Astrocyte of the spinal cord (primary cell): Measurements from ENCODE around the gene RPS21.

ENCODE experiments used
- DNase-seq: peaks from one replicate; pipeline ENCODE4 v3.0.0; 2011; ENCODE audit warnings: low read depth, low spot score
- H3K4me3 ChIP-seq: 2 replicates; pipeline ENCODE4 v1.5.1; 2011; ENCODE audit warnings: low read depth, mild to moderate bottlenecking, low read length, moderate library complexity
- in situ Hi-C: cut with HindIII; loops from 2 replicates; pipeline ENCODE4 v1.10.0; 2017; ENCODE audit warnings: low sequenced_read_pairs
- TF ChIP-seq, protein P1 (sequence below): IDR thresholded peaks from 2 replicates; pipeline ENCODE4 v1.5.1; 2012; ENCODE audit warnings: low read depth, mild to moderate bottlenecking, low read length, inconsistent platforms

RPS21 gene

DNA sequence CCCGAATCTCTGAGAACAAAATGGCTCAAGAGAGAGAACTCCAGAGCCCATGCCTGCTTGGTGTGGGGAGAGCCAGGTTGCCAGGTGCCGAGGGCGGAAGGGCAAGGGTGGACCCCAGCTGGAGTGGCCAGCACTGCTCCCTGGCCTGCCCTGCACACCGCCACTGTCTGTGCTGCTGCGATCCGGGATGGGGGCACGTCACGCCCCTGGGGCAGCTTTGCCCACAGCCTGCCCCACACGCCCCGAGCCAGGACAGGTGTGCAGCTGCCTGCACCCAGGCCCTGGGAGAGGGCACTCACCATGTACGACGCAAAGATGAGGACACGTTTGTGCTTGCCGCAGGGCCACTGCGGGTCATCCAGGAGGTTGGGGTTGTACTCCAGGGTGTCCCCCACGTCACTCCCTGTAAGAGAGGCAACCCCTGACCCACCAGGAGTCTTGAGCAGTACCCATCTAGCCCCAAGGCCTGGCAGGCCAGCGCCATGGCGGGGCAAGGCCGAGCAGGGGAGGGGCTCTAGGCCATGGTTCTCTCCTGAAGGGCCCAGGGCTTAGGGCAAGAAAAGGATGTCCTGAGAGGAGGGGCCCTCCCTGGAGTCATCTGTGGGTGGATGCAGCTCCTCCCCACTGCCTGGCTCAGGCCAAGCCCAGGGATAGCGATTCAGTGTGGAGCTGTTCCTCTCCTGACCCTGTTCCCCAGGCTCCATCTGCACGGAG, 5.9 kb downstream of the RPS21 start:
- TF ChIP-seq, protein P1, sequence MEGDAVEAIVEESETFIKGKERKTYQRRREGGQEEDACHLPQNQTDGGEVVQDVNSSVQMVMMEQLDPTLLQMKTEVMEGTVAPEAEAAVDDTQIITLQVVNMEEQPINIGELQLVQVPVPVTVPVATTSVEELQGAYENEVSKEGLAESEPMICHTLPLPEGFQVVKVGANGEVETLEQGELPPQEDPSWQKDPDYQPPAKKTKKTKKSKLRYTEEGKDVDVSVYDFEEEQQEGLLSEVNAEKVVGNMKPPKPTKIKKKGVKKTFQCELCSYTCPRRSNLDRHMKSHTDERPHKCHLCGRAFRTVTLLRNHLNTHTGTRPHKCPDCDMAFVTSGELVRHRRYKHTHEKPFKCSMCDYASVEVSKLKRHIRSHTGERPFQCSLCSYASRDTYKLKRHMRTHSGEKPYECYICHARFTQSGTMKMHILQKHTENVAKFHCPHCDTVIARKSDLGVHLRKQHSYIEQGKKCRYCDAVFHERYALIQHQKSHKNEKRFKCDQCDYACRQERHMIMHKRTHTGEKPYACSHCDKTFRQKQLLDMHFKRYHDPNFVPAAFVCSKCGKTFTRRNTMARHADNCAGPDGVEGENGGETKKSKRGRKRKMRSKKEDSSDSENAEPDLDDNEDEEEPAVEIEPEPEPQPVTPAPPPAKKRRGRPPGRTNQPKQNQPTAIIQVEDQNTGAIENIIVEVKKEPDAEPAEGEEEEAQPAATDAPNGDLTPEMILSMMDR = no peak
- no peak for DNase-seq
- H3K4me3 ChIP-seq = no peak overlapping the region
- in situ Hi-C loops = no loop called here

DNA sequence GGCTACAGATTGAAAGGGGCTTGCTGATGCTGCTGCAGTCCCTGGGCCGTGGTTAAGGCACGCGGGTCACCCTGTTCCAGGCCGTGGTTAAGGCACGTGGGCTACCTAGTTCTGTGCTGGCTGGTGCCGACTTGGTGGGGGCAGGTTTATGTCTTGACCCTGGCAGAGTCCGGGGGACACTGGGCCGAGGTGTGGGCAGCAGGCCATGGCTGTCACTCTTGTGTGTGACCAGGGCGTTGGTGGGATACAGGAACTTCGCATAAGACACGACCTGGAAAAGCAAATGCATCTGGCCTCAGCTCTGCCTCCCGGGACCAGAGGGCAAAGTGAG, 6.4 kb downstream of the RPS21 start:
- in situ Hi-C loops = no loop called here
- no peak for DNase-seq
- H3K4me3 ChIP-seq = no peak overlapping the region
- TF ChIP-seq, protein P1 = no peak

DNA sequence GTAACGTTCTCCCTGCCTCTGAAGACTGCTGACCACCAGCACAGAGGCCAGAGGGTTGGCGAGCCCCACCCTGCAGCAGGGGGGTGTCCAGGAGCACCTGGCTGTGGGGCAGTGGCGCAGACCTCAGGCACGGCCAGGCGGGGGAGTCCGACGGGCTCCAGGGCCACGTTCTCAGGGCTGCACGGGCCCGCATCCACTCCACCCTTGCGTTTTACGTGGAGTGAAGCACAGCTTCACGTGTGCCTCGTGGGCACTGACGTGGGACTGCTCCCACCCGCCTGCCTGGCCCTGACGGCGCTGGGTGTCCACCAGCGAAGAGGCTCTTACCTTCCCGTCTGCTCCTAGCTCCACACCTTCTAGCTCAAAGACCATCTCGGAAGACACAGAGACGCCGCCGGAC, 6.9 kb downstream of the RPS21 start:
- in situ Hi-C loops = no loop called here
- no peak for DNase-seq
- TF ChIP-seq, protein P1 = no peak
- H3K4me3 ChIP-seq = no peak overlapping the region

DNA sequence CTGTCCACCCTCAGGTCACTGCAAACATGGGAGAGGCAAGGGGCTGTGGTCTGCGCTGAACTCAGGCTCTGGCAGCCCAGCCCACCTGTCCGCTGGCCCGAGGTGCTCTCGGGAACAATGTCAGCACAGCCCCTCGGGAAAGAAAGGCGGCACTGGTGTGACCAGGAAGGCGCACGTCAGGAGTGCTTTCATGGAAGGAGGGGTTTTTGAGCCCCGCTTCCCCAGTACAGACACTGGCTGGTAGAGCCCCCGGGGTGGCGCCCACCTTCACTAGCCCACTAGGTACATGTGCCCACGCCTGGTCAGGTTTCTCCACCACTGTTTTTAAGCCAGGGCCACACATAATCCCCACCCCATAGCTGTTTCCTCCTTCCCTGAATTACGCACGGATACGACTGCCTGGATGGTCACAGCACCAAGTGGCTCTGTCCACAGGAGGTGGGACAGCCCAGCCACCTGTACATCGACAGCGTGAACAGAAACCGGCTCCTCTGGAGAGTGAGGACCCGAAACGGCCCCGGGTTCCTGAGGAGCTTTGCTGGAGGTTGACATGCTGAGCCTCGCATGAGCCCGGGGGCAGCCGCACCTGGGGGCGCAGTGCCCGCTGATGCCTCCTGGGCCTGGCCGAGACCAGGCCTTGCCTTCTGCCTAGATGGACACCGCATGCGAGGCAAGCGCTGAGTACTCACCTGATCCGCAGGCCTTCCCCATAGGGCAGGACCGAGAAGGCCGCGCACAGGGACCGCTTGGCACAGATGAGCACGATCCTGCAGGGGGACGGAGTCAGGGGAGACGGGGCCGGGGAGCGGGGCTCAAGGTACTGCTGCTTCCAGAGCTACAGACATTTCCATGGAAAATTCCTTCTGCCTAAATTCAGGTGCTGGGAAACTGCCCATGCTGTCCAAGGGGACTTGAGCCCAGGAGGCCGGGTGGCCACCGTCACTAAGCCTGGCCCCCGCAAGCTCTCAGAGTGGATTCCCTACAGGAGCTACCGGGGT, 7.6 kb downstream of the RPS21 start:
- no peak overlapping the region for H3K4me3 ChIP-seq
- in situ Hi-C loops = no loop called here
- TF ChIP-seq, protein P1 = no peak
- no peak for DNase-seq

DNA sequence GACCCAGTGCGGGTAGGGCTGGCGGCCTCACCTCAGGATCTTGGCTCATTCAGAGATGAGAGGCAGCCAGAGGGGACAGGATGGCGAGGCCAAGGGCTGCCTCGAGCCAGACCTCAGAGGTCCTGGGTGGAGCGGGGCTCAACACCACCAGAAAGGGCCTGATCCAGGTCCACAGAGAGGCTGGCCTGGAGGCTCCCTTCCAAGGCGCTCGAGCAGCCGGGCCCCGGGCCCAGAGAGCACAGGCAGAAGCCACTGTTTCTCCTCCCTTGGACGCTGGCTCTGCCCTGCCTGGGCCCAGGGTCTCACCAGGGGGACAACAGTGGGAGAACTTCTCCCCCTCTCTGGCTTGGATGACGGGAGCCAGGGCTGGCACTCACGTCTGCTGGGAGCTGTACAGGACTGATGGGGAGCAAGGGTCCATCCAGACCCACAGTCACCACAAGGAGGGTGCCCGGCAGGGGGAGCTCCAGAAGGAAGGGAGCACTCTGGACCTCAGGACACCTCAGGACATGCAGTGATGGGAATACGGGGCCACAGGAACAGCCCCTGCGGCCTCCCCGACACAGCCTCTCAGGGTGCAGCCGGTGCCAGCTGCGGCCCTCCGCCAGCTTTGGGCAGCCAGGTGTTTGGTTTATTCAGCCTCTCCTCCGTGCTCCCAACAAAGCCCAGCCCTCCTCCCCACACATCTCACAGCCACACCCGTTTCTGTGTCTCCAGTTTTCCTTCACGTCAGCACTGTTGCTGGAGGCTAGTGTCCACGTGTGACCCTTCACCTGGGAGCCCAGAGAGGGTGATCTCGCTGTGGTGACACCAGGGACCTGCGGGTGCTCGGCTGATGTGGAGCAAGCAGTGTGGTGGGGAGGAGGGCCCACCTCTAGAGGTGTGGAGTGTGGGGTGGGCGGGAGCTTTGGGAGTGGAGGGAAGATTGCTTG, 8.7 kb downstream of the RPS21 start:
- DNase-seq = no peak
- TF ChIP-seq, protein P1 = peak; percentile 5
- H3K4me3 ChIP-seq = no peak overlapping the region
- in situ Hi-C loops = no loop called here
